Right lung (tissue), 5 donors: ENCODE data around the gene MAP1LC3B. TPM values are rescaled to one million over a fixed set of nuclear protein-coding genes. Genes with fewer than 3 reads are reported as not detected.

ENCODE experiments used
- DNase-seq, 2 donors: peaks; one replicate each; pipeline ENCODE4 v3.0.0-alpha.2; 2013
- polyA plus RNA-seq, 5 donors: library from polyadenylated mRNA; unstranded; fragments of 120-200 nt; gene quantifications; one replicate each; pipeline versions ENCODE4 v1.2.1 to v1.2.3, GENCODE V29; 2013; ENCODE audit warnings: inconsistent platforms in 1 of 5, low replicate concordance in 1 of 5; ENCODE audit not compliant: insufficient read length in 5 of 5, insufficient read depth in 1 of 5

The MAP1LC3B gene
- polyA plus RNA-seq, 5 donors: 44.4 to 58.5 (median 54.4) TPM

DNA sequence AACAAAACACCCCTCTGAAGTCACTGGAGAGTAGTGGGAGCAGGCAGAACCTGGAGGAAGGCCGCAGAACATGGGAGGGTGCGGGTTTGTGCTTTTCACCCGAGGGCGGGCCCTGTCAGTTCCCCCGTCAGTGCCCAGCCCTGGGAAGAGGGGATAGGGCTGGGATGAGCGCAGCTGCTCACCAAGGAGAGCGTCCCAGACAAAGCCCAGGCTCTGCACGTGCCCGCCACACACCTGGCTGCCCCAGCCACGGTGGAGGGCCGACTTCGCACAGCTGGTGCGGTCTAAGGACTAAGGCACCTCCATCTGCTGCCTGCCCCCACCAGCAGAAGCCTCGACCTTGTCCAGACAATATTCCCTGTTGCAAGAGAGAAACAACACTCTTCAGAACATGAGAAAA is 61.2 kb downstream of the MAP1LC3B start:
- no peak for DNase-seq

Other genes starting within 250 kb of the MAP1LC3B start
- 1 to 10 TPM; 2.7 to 4.5 (median 3.9) TPM for gene C16orf95, start 74.9 kb upstream of the MAP1LC3B start, polyA plus RNA-seq
- gene FBXO31, start 8.6 kb upstream of the MAP1LC3B start, polyA plus RNA-seq: 10 to 100 TPM; 18.8 to 28.0 (median 26.5) TPM
- 10 to 100 TPM; 24.3 to 32.2 (median 29.2) TPM for gene ZCCHC14, start 100.7 kb downstream of the MAP1LC3B start, polyA plus RNA-seq
- gene JPH3, start 210.2 kb downstream of the MAP1LC3B start, polyA plus RNA-seq: 1 to 10 TPM in 3 of 5 donors, under 1 TPM in 2; 0.69 to 1.5 (median 1.1) TPM